ENCODE data around the gene RAD50. TPM values are rescaled to one million over a fixed set of nuclear protein-coding genes. Genes with fewer than 3 reads are reported as not detected.

The RAD50 gene
- total and polyA plus RNA-seq, 7 donors, result 6.8 to 35.9 (median 28.5) TPM

DNA sequence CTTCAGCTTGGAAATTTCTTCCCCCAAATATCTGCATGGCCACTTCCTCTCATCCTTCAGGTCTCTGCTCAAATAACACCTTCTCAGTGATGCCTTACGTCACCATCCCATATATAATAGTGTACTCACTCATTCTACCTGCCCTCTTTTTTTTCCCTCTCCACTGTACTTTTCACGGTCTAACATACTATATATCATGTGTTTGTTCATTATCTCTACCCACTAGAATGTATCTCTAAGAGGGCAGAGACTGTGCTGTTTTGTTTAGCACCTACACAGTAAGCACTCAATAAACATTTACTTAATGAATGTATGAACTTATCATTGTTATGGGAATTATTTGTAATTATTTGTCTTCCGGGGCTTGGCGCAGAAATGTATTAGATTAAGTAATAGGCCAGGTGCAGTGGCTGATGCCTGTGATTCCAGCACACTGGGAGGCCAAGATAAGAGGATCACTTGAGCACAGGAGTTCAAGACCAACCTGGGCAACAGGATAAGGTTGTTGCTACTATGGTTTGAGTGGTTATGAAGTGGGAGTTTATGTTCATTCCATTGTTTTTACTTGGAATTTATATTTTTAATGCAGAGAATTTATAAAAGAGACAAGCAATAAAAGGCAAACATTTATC lies 95.2 kb downstream of the RAD50 start:
- WGBS, 3 donors, result 78 to 87% (median 79%) methylated on average over 4 of the region's 4 CpGs
- DNase-seq, result no peak
- ATAC-seq, result no peak

DNA sequence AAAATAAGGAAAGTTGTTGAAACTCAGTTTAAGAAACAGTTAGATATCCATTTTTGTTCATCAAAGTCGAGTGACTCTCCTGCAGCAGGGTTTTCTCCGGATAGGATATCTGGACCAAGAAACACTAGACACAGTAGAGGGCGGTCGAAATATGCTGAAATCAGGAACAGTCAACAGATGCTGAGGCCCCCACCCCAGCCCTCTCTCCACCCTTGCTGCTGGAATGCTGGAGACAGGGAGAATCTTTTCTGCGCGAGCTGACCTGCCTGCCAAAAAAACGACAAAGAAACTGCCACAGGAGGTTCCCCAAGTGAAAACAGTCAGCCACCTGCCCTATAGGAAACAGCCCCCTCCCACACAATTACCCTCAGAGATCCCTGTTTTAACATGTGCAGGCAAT lies 96.9 kb downstream of the RAD50 start:
- Histone ChIP-seq H3K4me1 (peaks cover 4% of the 10 kb centered on the region), H3K36me3 (ENCODE audit: insufficient read depth in 1 of 2, low read depth in 1 of 2) (no peaks in the 10 kb centered on the region), H3K27me3 (ENCODE audit: insufficient read depth in 3 of 3, low read length in 2 of 3) (peaks cover 0 to 43% (median 9%) of the 10 kb centered on the region in 3 donors), H3K27ac (no peak overlapping the region), H3K4me3 (no peak overlapping the region), H3K9me3 (peaks cover 1% of the 10 kb centered on the region)
- DNase-seq, result no peak
- no peak for TF ChIP-seq CTCF (IDR thresholded peaks at IDR 0.05)
- intact Hi-C loops (cut with DNase I), result no loop called here
- no peak for ATAC-seq
- WGBS, 3 donors, result 11 to 15% (median 14%) methylated on average over 7 of the region's 7 CpGs

More for the DNA sequence above, 95.2 kb downstream of the RAD50 start:
- Histone ChIP-seq H3K9me3 (peaks cover 5% of the 10 kb centered on the region), H3K36me3 (ENCODE audit: insufficient read depth in 1 of 2, low read depth in 1 of 2) (no peaks in the 10 kb centered on the region), H3K4me1 (peaks cover 4% of the 10 kb centered on the region), H3K27ac (no peak overlapping the region), H3K4me3 (no peak overlapping the region), H3K27me3 (ENCODE audit: insufficient read depth in 3 of 3, low read length in 2 of 3) (peaks cover 0 to 32% (median 9%) of the 10 kb centered on the region in 3 donors)
- no peak for TF ChIP-seq CTCF (IDR thresholded peaks at IDR 0.05)
- intact Hi-C loops (cut with DNase I), result no loop called here

- intact Hi-C loops (cut with DNase I), result loop anchor here in 1 of 2 donors (5.0 kb wide), 1 partner anchor 166 kb away; no protein-coding TSS in a partner anchor
- WGBS, 3 donors, result 2 to 3% (median 3%) methylated on average over 61 to 92 of the region's 92 CpGs
- Histone ChIP-seq H3K4me1 (peaks cover 4% of the 10 kb centered on the region), H3K9me3 (no peaks in the 10 kb centered on the region), H3K27me3 (ENCODE audit: insufficient read depth in 3 of 3, low read length in 2 of 3) (peaks cover 0 to 43% (median 9%) of the 10 kb centered on the region in 3 donors), H3K4me3 (peak overlapping the region; percentile 63), H3K36me3 (ENCODE audit: insufficient read depth in 1 of 2, low read depth in 1 of 2) (no peaks in the 10 kb centered on the region), H3K27ac (no peak overlapping the region)
- peak; percentile 31 to 55 (median 41) for ATAC-seq
- TF ChIP-seq CTCF (IDR thresholded peaks at IDR 0.05), result peak; percentile 14
- DNase-seq, result no peak
Measured at GRCh38 chr5:132655821-132656773, 99.3 kb downstream of the RAD50 start.

- WGBS, 3 donors, result 64 to 78% (median 67%) methylated on average over 12 of the region's 12 CpGs
- DNase-seq (no peak), ATAC-seq (no peak)
- Histone ChIP-seq H3K4me3 (peak overlapping the region; percentile 63), H3K9me3 (no peaks in the 10 kb centered on the region), H3K27ac (no peak overlapping the region), H3K27me3 (ENCODE audit: insufficient read depth in 3 of 3, low read length in 2 of 3) (peaks cover 0 to 43% (median 9%) of the 10 kb centered on the region in 3 donors), H3K4me1 (peaks cover 4% of the 10 kb centered on the region), H3K36me3 (ENCODE audit: insufficient read depth in 1 of 2, low read depth in 1 of 2) (no peaks in the 10 kb centered on the region)
- intact Hi-C loops (cut with DNase I), result loop anchor here in 1 of 2 donors (5.0 kb wide), 1 partner anchor 165 kb away; no protein-coding TSS in a partner anchor
- TF ChIP-seq CTCF (IDR thresholded peaks at IDR 0.05), result no peak
Measured at GRCh38 chr5:132656774-132657355, 100.1 kb downstream of the RAD50 start.
